Osteoblast (primary cell): Measurements from ENCODE around the gene DSCAML1. TPM values are rescaled to one million over a fixed set of nuclear protein-coding genes. Genes with fewer than 3 reads are reported as not detected.

Experiments used
- DNase-seq: peaks from one replicate; pipeline ENCODE4 v3.0.0; 2011; ENCODE audit warnings: low spot score, mixed read lengths; ENCODE audit not compliant: insufficient read length; ENCODE audit errors: missing footprints
- H2AFZ ChIP-seq: 2 replicates; pipeline ENCODE4 v1.6.0; 2011; ENCODE audit warnings: mild to moderate bottlenecking, low read length
- H3K27ac ChIP-seq: 2 replicates; pipeline ENCODE4 v1.5.1; 2011; ENCODE audit warnings: mild to moderate bottlenecking, low read depth, low read length, moderate library complexity
- H3K27me3 ChIP-seq: 2 replicates; pipeline ENCODE4 v1.6.0; 2012; ENCODE audit warnings: mild to moderate bottlenecking, control low read depth, inconsistent platforms, low read length, moderate library complexity; ENCODE audit not compliant: insufficient read depth
- H3K36me3 ChIP-seq: 2 replicates; pipeline ENCODE4 v1.5.1; 2011; ENCODE audit warnings: mild to moderate bottlenecking, low read length, control low read depth, moderate library complexity; ENCODE audit not compliant: insufficient read depth
- H3K4me1 ChIP-seq: 2 replicates; pipeline ENCODE4 v1.5.1; 2011; ENCODE audit warnings: mild to moderate bottlenecking, low read length, control low read depth, moderate library complexity; ENCODE audit not compliant: insufficient read depth
- H3K4me2 ChIP-seq: 2 replicates; pipeline ENCODE4 v1.6.0; 2011; ENCODE audit warnings: mild to moderate bottlenecking, low read length; ENCODE audit not compliant: insufficient read depth
- H3K4me3 ChIP-seq: fragments of 200-600 bp; sonication (generic); 3 replicates; pipeline ENCODE4 v1.5.1; 2012; ENCODE audit warnings: mild to moderate bottlenecking, low read length, inconsistent platforms; ENCODE audit not compliant: insufficient read depth
- H3K79me2 ChIP-seq: 2 replicates; pipeline ENCODE4 v1.6.0; 2012; ENCODE audit warnings: mild to moderate bottlenecking, low read length, control low read depth, inconsistent platforms; ENCODE audit not compliant: insufficient read depth
- H3K9me3 ChIP-seq: 2 replicates; pipeline ENCODE4 v1.5.1; 2011; ENCODE audit warnings: low read depth, low read length, control low read depth
- H4K20me1 ChIP-seq: 2 replicates; pipeline ENCODE4 v1.6.0; 2012; ENCODE audit warnings: mild to moderate bottlenecking, low read length, control low read depth; ENCODE audit not compliant: insufficient read depth
- CTCF ChIP-seq: IDR thresholded peaks from 2 replicates; pipeline ENCODE4 v1.5.1; 2011; ENCODE audit warnings: mild to moderate bottlenecking, low read depth, low read length, moderate library complexity; ENCODE audit errors: extremely low read depth
- total RNA-seq: library from RNA; depleted of rRNA; stranded (reverse); fragments of >200 nt; gene quantifications from 2 replicates; pipeline ENCODE4 v1.2.3, GENCODE V29; 2012

The DSCAML1 gene
- total RNA-seq, 1 donor = not detected

GRCh38 chr11:117545706-117546105 lies 251.3 kb downstream of the DSCAML1 start:
- Histone ChIP-seq H3K4me3 (no peak overlapping the region), H3K27ac (no peak overlapping the region), H3K9me3 (no peaks in the 10 kb centered on the region), H3K79me2 (no peaks in the 10 kb centered on the region), H3K4me2 (no peak overlapping the region), H4K20me1 (no peaks in the 10 kb centered on the region), H3K4me1 (no peaks in the 10 kb centered on the region), H2AFZ (no peak overlapping the region), H3K27me3 (no peaks in the 10 kb centered on the region), H3K36me3 (no peaks in the 10 kb centered on the region)
- TF ChIP-seq CTCF = no peak
- no peak for DNase-seq

- Histone ChIP-seq H3K4me1 (no peaks in the 10 kb centered on the region), H3K27ac (no peak overlapping the region), H2AFZ (no peak overlapping the region), H3K79me2 (no peaks in the 10 kb centered on the region), H3K36me3 (no peaks in the 10 kb centered on the region), H3K9me3 (no peaks in the 10 kb centered on the region), H4K20me1 (no peaks in the 10 kb centered on the region), H3K4me3 (no peak overlapping the region), H3K4me2 (no peak overlapping the region), H3K27me3 (no peaks in the 10 kb centered on the region)
- TF ChIP-seq CTCF = no peak
- DNase-seq = peak; percentile 31
These were observed 252.8 kb downstream of the DSCAML1 start for GRCh38 chr11:117544130-117544800.

- H3K4me3 ChIP-seq = no peak overlapping the region
- H4K20me1 ChIP-seq = no peaks in the 10 kb centered on the region
- DNase-seq = peak; percentile 68
- no peaks in the 10 kb centered on the region for H3K36me3 ChIP-seq
- H3K27me3 ChIP-seq = no peaks in the 10 kb centered on the region
- no peak for TF ChIP-seq CTCF
- H3K27ac ChIP-seq = no peak overlapping the region
- no peaks in the 10 kb centered on the region for H3K79me2 ChIP-seq
- no peak overlapping the region for H3K4me2 ChIP-seq
- no peaks in the 10 kb centered on the region for H3K4me1 ChIP-seq
- H2AFZ ChIP-seq = no peak overlapping the region
- H3K9me3 ChIP-seq = no peaks in the 10 kb centered on the region
These were observed 255.8 kb downstream of the DSCAML1 start for GRCh38 chr11:117541211-117541610.

- Histone ChIP-seq H3K79me2 (no peaks in the 10 kb centered on the region), H3K9me3 (no peaks in the 10 kb centered on the region), H3K4me2 (no peak overlapping the region), H2AFZ (no peak overlapping the region), H3K27ac (no peak overlapping the region), H3K4me3 (no peak overlapping the region), H3K27me3 (peaks cover 4% of the 10 kb centered on the region), H3K36me3 (no peaks in the 10 kb centered on the region), H3K4me1 (no peaks in the 10 kb centered on the region), H4K20me1 (no peaks in the 10 kb centered on the region)
- DNase-seq = peak; percentile 75
- no peak for TF ChIP-seq CTCF
These were observed 258.5 kb downstream of the DSCAML1 start for GRCh38 chr11:117538263-117539135.
